Colonic mucosa (tissue), 4 donors: ENCODE data around the gene RABGAP1. TPM values are rescaled to one million over a fixed set of nuclear protein-coding genes. Genes with fewer than 3 reads are reported as not detected.

Source experiments
- DNase-seq: peaks from one replicate; pipeline ENCODE4 v3.0.0-alpha.2; 2020
- H3K27ac ChIP-seq: fragments of 200-600 bp; one replicate; pipeline ENCODE4 v1.8.0; 2021
- H3K27me3 ChIP-seq: fragments of 200-600 bp; one replicate; pipeline ENCODE4 v1.8.0; 2021
- H3K36me3 ChIP-seq: fragments of 200-600 bp; one replicate; pipeline ENCODE4 v1.8.0; 2021
- H3K4me1 ChIP-seq: fragments of 200-600 bp; one replicate; pipeline ENCODE4 v1.8.0; 2021; ENCODE audit warnings: mild to moderate bottlenecking
- H3K4me3 ChIP-seq: fragments of 200-600 bp; one replicate; pipeline ENCODE4 v1.8.0; 2021
- H3K9ac ChIP-seq, 2 donors: one replicate each; pipeline ENCODE4 v1.7.0; 2013; ENCODE audit warnings: control low read depth in 2 of 2, low read depth in 2 of 2, low read length in 2 of 2
- H3K9me3 ChIP-seq: fragments of 200-600 bp; one replicate; pipeline ENCODE4 v1.8.0; 2021
- CTCF ChIP-seq: fragments of 200-600 bp; IDR thresholded peaks from one replicate; pipeline ENCODE4 v1.8.0; 2022; ENCODE audit warnings: antibody characterized with exemption, mild to moderate bottlenecking
- intact Hi-C: fragments of 100-400 bp; cut with DNase I; formaldehyde crosslinking; loops from one replicate; pipeline ENCODE4 v1.14.1; 2022
- total RNA-seq, 2 donors: library from RNA; stranded (reverse); fragmentation: NEBNext Ultra II Directional in 1 of 2; extraction: Animal tissue kit (Norgen Biotek cat#: 25700) in 1 of 2; gene quantifications; one replicate each; pipeline ENCODE4 v1.2.1, GENCODE V29; 2021
- donor health status: healthy.
- donor health status: DM: no; HTN: no; CAD: no.
- donor health status: DM: no; HTN: no; CAD: no.

Gene RABGAP1
- total RNA-seq, 2 donors from 2014 or later, result 40.9 to 49.4 TPM

GRCh38 chr9:123131993-123132392, 191.2 kb downstream of the RABGAP1 start:
- no peak for DNase-seq
- intact Hi-C loops, result no loop called here
- no peak for TF ChIP-seq CTCF
- H3K36me3 ChIP-seq, result no peaks in the 10 kb centered on the region
- no peaks in the 10 kb centered on the region for H3K9me3 ChIP-seq
- no peak overlapping the region for H3K4me3 ChIP-seq
- H3K4me1 ChIP-seq, result no peaks in the 10 kb centered on the region
- no peaks in the 10 kb centered on the region for H3K27me3 ChIP-seq
- no peak overlapping the region for H3K27ac ChIP-seq
- H3K9ac ChIP-seq, result no peak overlapping the region

GRCh38 chr9:123132696-123133095, 191.9 kb downstream of the RABGAP1 start:
- Histone ChIP-seq H3K4me3 (no peak overlapping the region), H3K9me3 (no peaks in the 10 kb centered on the region), H3K27me3 (no peaks in the 10 kb centered on the region), H3K36me3 (no peaks in the 10 kb centered on the region), H3K9ac (no peak overlapping the region), H3K27ac (no peak overlapping the region), H3K4me1 (no peaks in the 10 kb centered on the region)
- no peak for TF ChIP-seq CTCF
- intact Hi-C loops, result no loop called here
- DNase-seq, result no peak

- no peak for DNase-seq
- Histone ChIP-seq H3K9ac (no peak overlapping the region), H3K36me3 (no peaks in the 10 kb centered on the region), H3K4me3 (no peak overlapping the region), H3K27me3 (no peaks in the 10 kb centered on the region), H3K4me1 (no peaks in the 10 kb centered on the region), H3K27ac (no peak overlapping the region), H3K9me3 (no peaks in the 10 kb centered on the region)
- intact Hi-C loops, result no loop called here
- TF ChIP-seq CTCF, result no peak
Measured at GRCh38 chr9:123135430-123135829, 194.6 kb downstream of the RABGAP1 start.

- no peak overlapping the region for H3K4me3 ChIP-seq
Measured at GRCh38 chr9:123138163-123138562, 197.3 kb downstream of the RABGAP1 start.

GRCh38 chr9:123149067-123149466, 208.2 kb downstream of the RABGAP1 start:
- Histone ChIP-seq H3K4me3 (no peak overlapping the region), H3K4me1 (no peaks in the 10 kb centered on the region), H3K9me3 (no peaks in the 10 kb centered on the region), H3K9ac (no peak overlapping the region), H3K27ac (no peak overlapping the region), H3K27me3 (no peaks in the 10 kb centered on the region), H3K36me3 (no peaks in the 10 kb centered on the region)
- intact Hi-C loops, result no loop called here
- TF ChIP-seq CTCF, result no peak
- no peak for DNase-seq

More at GRCh38 chr9:123138163-123138562, 197.3 kb downstream of the RABGAP1 start:
- intact Hi-C loops, result no loop called here
- no peak for TF ChIP-seq CTCF
- no peaks in the 10 kb centered on the region for H3K27me3 ChIP-seq
- H3K9me3 ChIP-seq, result no peaks in the 10 kb centered on the region
- H3K9ac ChIP-seq, result no peak overlapping the region
- no peaks in the 10 kb centered on the region for H3K36me3 ChIP-seq
- no peak overlapping the region for H3K27ac ChIP-seq
- no peak for DNase-seq
- H3K4me1 ChIP-seq, result no peaks in the 10 kb centered on the region
